Stimulated activated naive CD8-positive, alpha-beta T cell treated with anti-CD3 and anti-CD28 coated beads, Interleukin-15, Interleukin-2, amounts not matched to agents 100 ng/mL and 50 ng/mL, for 24 hours (primary cell): Measurements from ENCODE around the gene YWHAE.
"Not testable (repeated sequence)": the region's sequence is repeated elsewhere in the genome, so short reads cannot be mapped to it uniquely, and the experiment has no call there.

Experiments used
- H3K27ac Mint-ChIP-seq: one replicate; pipeline ENCODE4 v1.8.0; 2021; ENCODE audit warnings: mild to moderate bottlenecking, mixed read lengths
- H3K27me3 Mint-ChIP-seq: one replicate; pipeline ENCODE4 v1.8.0; 2021; ENCODE audit warnings: mixed read lengths
- H3K36me3 Mint-ChIP-seq: one replicate; pipeline ENCODE4 v1.8.0; 2021; ENCODE audit warnings: low read depth, mixed read lengths
- H3K4me1 Mint-ChIP-seq: one replicate; pipeline ENCODE4 v1.8.0; 2021; ENCODE audit warnings: low read depth, mixed read lengths
- H3K4me3 Mint-ChIP-seq: one replicate; pipeline ENCODE4 v1.8.0; 2021; ENCODE audit warnings: mild to moderate bottlenecking, mixed read lengths
- H3K9me3 Mint-ChIP-seq: one replicate; pipeline ENCODE4 v1.8.0; 2021; ENCODE audit warnings: mixed read lengths

Gene YWHAE

DNA sequence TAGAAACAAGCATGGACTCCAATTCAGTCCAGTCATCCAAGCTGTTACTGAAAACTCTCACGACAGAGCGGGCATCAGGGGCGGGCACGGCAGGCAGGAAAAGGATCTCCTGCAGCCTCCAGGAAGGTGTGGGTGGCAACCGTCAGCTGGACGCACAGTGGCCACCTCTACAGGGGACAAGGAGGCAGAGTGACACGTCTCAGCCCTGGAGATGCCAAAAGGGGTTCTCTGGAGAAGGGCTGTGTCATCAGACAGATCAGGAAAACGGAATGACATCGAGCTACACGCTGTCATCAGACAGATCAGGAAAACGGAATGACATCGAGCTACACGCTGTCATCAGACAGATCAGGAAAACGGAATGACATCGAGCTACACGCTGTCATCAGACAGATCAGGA lies 92.2 kb downstream of the YWHAE start:
- not testable (repeated sequence) for H3K27me3 Mint-ChIP-seq, H3K4me3 Mint-ChIP-seq, H3K4me1 Mint-ChIP-seq, H3K27ac Mint-ChIP-seq, H3K9me3 Mint-ChIP-seq, H3K36me3 Mint-ChIP-seq

DNA sequence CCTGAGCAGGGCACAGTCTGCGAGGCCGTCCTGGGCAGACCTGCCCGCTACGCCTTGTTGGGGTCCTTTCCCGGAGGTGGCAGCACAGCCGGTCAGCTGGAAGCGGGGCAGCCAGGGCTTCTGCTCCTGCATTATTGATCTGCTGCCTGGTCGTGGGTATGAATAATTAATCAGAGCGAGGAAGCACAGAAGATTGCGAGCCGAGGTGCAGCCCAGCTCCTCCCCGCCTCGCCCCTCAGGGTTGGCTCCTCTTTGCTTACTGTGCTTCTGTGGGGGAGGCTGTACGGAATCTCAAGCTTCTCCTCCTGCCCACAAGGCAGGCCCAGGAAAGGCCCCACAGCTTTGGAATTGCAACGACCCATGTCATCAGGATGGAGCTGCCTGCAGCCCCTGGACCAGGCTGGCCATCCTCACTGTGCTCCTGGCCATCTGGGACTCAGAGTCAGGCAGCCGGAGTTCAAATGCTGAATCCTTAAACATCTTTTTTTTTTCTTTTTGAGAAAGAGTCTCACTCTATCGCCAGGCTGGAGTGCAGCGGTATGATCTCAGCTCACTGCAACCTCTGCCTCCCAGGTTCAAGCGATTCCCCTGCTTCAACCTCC lies 95.0 kb downstream of the YWHAE start:
- Mint-ChIP-seq H3K9me3 (no peaks in the 10 kb centered on the region), H3K36me3 (no peaks in the 10 kb centered on the region), H3K4me1 (no peaks in the 10 kb centered on the region), H3K4me3 (no peak overlapping the region), H3K27me3 (peaks cover 13% of the 10 kb centered on the region), H3K27ac (no peak overlapping the region)

DNA sequence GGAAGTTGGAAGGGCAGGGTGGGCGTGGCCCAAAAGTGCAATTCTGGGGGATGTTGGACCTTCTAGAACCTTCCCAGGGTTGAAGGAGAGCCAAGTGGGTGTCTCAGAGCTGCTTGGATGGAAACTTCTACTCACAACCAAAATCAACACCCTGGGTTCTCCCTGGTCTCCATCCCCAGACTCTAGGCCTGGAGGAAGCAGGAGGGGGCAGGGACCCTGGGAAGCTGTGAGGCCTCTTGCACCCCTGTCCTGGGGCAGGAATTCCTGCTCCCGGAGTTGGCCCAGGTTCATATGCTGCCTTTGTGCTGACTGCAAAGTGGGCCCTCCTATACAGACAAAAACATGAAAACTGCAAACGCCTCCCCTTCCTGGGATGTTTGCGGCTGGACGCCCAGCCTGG lies 95.5 kb downstream of the YWHAE start:
- Mint-ChIP-seq H3K27me3 (peaks cover 17% of the 10 kb centered on the region), H3K36me3 (no peaks in the 10 kb centered on the region), H3K9me3 (no peaks in the 10 kb centered on the region), H3K4me1 (no peaks in the 10 kb centered on the region), H3K4me3 (no peak overlapping the region), H3K27ac (no peak overlapping the region)

DNA sequence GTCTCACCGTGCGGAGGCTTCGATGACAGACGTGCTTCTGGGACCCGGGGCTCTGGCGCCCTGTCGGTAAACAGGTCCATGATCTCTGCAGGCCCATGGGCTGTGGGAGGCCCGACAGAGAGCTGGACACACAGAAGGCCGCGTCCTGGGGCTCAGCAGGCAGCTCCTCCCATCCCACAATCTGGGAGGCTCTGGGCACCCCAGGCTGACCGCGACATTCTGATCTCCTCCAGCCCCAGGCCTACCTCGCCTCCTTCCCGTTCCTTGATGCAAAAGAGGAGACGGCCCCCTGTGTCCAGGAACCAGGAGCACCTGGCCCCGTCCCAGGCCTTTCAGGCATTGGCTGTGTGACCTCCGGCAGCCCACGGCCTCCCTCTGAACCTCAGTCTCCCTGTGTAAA lies 97.3 kb downstream of the YWHAE start:
- Mint-ChIP-seq H3K4me3 (no peak overlapping the region), H3K27me3 (peaks cover 21% of the 10 kb centered on the region), H3K36me3 (no peaks in the 10 kb centered on the region)

DNA sequence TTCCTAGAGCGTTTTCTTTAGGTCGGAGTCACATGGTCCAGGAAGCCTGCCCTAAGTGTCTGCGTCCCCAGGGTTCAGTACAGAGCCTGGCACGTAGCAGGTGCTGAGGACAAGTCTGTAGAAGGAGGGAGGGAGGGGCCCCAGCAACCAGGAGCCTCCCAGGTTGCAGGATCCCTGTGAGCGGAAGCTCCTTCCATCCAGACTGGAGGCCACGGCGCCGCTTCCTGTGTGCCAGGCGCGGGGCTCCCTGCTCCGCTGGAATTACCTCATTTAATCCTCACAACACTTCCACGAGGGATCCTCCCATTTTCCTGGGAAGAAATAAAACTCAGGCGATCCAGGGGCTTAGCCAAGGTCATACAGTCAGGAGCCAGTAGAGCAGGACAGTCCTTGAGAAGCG lies 98.5 kb downstream of the YWHAE start:
- Mint-ChIP-seq H3K36me3 (no peaks in the 10 kb centered on the region), H3K9me3 (no peaks in the 10 kb centered on the region), H3K4me3 (no peak overlapping the region), H3K27me3 (peaks cover 17% of the 10 kb centered on the region), H3K27ac (no peak overlapping the region), H3K4me1 (peaks cover 8% of the 10 kb centered on the region)

More for the DNA sequence above, 97.3 kb downstream of the YWHAE start:
- Mint-ChIP-seq H3K4me1 (peaks cover 8% of the 10 kb centered on the region), H3K9me3 (no peaks in the 10 kb centered on the region), H3K27ac (no peak overlapping the region)

DNA sequence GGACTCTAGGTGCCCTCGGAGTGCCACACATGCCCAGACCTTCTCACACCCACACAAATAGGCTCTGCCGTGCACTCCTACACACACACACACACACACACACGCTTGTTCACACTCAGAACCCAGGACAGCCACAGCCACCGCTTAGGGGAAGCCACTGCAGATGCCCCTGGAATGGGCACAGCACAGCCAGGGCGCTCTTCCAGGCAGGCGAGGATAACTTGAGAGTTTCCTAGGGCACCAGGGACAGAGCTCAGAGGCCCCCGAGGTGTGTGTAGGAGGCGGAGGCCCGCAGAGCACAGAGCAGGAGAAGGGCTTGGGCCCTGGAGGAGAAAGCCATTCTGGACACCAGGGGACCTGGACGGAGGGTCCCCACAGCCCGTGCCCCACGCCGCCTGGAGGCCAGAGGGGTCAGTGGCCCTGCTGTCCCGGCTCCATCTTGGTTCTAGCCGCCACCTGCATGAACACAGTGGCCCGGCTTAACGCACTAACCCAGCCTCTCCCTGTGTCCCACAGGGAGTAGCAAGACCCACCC lies 99.6 kb downstream of the YWHAE start:
- Mint-ChIP-seq H3K4me3 (no peak overlapping the region), H3K36me3 (no peaks in the 10 kb centered on the region), H3K27me3 (peaks cover 14% of the 10 kb centered on the region), H3K9me3 (no peaks in the 10 kb centered on the region), H3K4me1 (peaks cover 14% of the 10 kb centered on the region), H3K27ac (no peak overlapping the region)

DNA sequence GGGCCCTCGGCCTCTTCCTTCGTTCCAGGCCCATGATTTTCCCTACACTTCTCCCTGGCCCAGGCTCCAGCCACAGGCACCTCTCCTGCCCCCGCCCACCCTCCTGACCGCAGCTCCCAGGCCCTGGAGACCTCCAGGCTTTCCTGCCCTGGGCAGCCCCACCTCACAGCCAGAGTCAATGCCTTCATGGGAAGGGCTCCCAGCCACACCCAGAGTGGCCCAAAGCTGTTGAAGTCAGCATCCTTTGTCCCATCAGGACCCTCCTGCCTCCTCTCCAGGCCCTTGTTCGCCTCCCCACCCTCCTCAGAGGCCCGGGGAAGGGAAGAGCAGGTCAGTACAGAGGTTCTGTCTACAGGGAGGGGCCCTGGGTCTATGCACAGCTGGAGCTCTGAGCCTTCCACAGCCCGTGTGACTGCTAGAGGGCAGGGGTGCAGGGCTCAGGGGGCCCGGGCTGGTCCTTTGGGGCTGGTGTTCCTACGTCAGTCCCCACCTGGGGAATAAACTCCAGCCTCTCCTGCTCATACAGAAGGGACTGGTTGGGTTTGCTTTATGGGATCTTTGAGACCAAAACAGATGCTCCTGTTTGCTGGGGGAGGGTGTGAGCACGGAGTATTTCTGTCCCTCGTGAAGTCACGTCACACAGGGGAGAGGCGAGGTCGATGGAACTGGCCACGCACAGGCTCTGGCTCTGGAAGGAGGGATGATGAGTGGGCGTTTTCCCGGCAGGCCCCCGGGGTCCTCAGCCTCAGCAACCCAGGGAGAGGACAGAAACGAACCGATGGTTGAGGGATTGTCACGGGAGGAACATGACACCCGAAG lies 100.3 kb downstream of the YWHAE start:
- no peak overlapping the region for H3K4me3 Mint-ChIP-seq
- H3K27ac Mint-ChIP-seq, result no peak overlapping the region
- H3K4me1 Mint-ChIP-seq, result peaks cover 19% of the 10 kb centered on the region
- no peaks in the 10 kb centered on the region for H3K36me3 Mint-ChIP-seq
- H3K9me3 Mint-ChIP-seq, result no peaks in the 10 kb centered on the region
- peaks cover 14% of the 10 kb centered on the region for H3K27me3 Mint-ChIP-seq

DNA sequence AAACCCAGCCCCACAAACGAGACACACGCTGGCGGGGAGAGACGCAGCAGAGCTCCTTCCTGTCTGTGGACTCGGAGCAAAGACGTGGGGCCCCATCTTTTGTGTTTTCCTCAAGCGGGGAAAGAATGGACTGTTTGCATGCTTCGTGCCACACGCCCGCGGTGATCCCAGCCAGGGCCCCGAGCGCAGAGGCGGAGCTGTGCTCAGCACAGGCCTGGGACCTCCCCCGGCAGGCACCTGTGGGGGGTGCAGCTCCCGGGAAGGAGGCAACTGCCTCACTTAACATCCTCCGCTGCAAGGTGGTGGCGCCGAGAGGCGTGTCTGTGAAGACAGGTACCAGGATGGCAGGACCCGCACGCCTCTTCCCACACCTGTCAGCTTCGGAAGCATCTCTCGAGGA lies 101.4 kb downstream of the YWHAE start:
- Mint-ChIP-seq H3K27ac (no peak overlapping the region), H3K36me3 (peaks cover under 1% of the 10 kb centered on the region), H3K4me3 (no peak overlapping the region), H3K4me1 (peaks cover 31% of the 10 kb centered on the region), H3K27me3 (peaks cover 15% of the 10 kb centered on the region), H3K9me3 (peaks cover 1% of the 10 kb centered on the region)
